ENCODE data around the gene ZKSCAN1.

- TF ChIP-seq CTCF (IDR thresholded peaks at IDR 0.05; ENCODE audit: low read depth, low read length, poor library complexity, severe bottlenecking) (no peak), EZH2phosphoT487 (IDR thresholded peaks at IDR 0.05; ENCODE audit: borderline replicate concordance, low read length) (no peak)
These were observed 6.9 kb upstream of the ZKSCAN1 start for GRCh38 chr7:100008525-100008924.
